Measurements from ENCODE around the gene TCTN1.
A peak's percentile ranks its signal among the peaks of the same experiment; 100 is the strongest.
"Not testable (repeated sequence)": the region's sequence is repeated elsewhere in the genome, so short reads cannot be mapped to it uniquely, and the experiment has no call there.

TCTN1 gene

DNA sequence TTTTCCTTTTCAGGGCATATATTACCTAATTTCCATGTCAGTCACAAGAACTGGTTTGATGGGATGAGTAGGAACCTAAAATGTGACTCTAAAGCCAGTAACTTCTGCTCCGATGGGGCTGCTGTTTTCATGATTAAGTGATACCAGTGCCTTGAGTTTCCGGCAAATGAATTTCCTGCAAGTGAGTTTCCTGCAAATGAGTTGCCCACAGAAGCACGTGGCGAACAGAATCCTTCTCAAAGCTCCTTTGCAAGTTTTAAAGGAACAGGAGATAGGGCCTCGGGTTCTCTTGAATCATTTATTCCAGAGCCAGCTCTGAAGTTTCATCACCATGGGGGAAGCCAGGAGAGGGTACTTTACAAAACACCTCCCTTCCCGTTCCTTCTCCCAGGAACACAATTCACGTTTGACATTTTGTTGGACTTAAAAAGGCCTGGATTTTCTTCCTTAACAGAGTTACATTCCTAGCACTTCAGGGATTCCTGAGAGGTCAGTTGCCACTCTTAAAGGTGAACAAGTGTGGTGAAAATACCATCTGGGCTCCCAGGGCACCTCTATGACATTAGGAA, 28.6 kb upstream of the TCTN1 start:
- Histone ChIP-seq H3K27me3 (replicated peaks; ENCODE audit: control insufficient read depth, insufficient read depth, low read length, poor library complexity, severe bottlenecking) (no peaks in the 10 kb centered on the region), H3K36me3 (ENCODE audit: control insufficient read depth, insufficient read depth, low read length) (no peaks in the 10 kb centered on the region), H3K4me3 (ENCODE audit: insufficient read depth, low read depth, low read length, poor library complexity, severe bottlenecking) (no peak overlapping the region), H3K27ac (ENCODE audit: insufficient read depth, low read length, poor library complexity, severe bottlenecking) (peak overlapping the region; percentile 58), H3K9me3 (ENCODE audit: control insufficient read depth, low read length) (no peaks in the 10 kb centered on the region), H3K4me1 (ENCODE audit: control insufficient read depth, insufficient read depth, low read length, poor library complexity, severe bottlenecking) (peaks cover 40% of the 10 kb centered on the region)
- DNase-seq = no peak

DNA sequence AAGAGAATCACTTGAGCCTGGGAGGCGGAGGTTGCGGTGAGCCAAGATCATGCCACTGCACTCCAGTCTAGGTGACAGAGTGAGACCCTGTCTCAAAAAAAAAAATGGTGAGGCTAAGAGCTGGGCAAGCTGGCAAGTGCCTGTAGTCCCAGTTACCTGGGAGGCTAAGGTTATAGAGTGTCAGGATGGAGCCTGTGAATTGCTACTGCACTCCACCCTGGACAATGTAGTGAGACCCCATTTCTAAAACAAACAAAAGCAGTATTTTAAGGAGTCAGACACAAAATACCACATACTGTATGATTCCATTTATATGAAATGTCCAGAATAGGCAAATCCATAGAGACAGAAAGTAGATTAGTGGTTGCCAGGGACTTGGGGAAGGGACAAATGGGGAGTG, 26.8 kb upstream of the TCTN1 start:
- not testable (repeated sequence) for H3K36me3 ChIP-seq (ENCODE audit: control insufficient read depth, insufficient read depth, low read length); H3K4me3 ChIP-seq (ENCODE audit: insufficient read depth, low read depth, low read length, poor library complexity, severe bottlenecking); H3K27me3 ChIP-seq (replicated peaks; ENCODE audit: control insufficient read depth, insufficient read depth, low read length, poor library complexity, severe bottlenecking); H3K27ac ChIP-seq (ENCODE audit: insufficient read depth, low read length, poor library complexity, severe bottlenecking); DNase-seq; H3K9me3 ChIP-seq (ENCODE audit: control insufficient read depth, low read length)
- H3K4me1 ChIP-seq (ENCODE audit: control insufficient read depth, insufficient read depth, low read length, poor library complexity, severe bottlenecking) = peaks cover 34% of the 10 kb centered on the region

DNA sequence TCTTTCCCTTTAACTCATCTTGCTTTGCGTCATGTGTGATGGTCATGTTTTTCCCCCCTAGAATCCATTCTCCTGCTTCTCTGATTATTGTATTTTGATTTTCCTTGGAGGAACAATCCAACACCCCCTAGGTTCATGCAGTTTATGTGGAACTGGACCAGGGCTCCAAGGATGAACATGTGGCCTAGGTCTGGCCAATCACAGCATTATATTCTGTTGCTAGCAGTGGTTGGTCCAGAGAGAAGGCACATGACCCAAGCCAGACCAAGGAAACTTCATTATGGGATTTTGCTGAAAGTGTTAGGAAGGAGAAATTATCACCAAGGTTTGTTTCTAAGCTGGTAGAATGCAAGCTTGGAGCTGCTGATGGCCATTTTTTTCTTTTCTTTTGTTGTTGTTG, 23.9 kb upstream of the TCTN1 start:
- DNase-seq = no peak
- no peaks in the 10 kb centered on the region for H3K27me3 ChIP-seq (replicated peaks; ENCODE audit: control insufficient read depth, insufficient read depth, low read length, poor library complexity, severe bottlenecking)
- peak overlapping the region; percentile 56 for H3K27ac ChIP-seq (ENCODE audit: insufficient read depth, low read length, poor library complexity, severe bottlenecking)
- H3K36me3 ChIP-seq (ENCODE audit: control insufficient read depth, insufficient read depth, low read length) = no peaks in the 10 kb centered on the region
- no peaks in the 10 kb centered on the region for H3K9me3 ChIP-seq (ENCODE audit: control insufficient read depth, low read length)
- no peak overlapping the region for H3K4me3 ChIP-seq (ENCODE audit: insufficient read depth, low read depth, low read length, poor library complexity, severe bottlenecking)
- H3K4me1 ChIP-seq (ENCODE audit: control insufficient read depth, insufficient read depth, low read length, poor library complexity, severe bottlenecking) = peaks cover 17% of the 10 kb centered on the region

DNA sequence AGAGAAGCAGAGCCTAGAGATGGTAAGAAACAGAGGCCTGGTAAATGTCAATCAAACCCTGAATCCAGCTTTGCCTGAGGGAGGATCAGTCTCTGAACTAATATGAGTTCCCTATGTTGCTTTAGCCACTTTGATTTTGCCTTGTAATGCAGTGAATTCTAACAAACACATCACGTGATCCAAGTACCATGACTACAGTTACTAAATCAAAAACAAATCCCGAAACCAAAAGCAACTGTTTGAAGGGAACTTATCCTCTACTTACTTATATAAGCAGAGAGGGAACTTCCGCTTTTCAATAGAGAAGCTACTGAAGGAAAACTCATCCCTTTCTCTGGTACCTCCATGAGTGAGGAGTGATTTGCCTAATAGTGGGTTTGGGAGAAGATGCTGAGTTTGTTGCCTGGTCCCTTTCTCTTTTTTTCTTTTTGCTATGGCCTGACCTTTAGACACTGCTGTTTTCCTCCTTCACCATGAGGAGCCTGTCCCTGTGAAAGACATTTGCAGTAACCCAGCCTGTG, 23.1 kb upstream of the TCTN1 start:
- H3K4me1 ChIP-seq (ENCODE audit: control insufficient read depth, insufficient read depth, low read length, poor library complexity, severe bottlenecking) = peaks cover 9% of the 10 kb centered on the region
- no peak for DNase-seq

DNA sequence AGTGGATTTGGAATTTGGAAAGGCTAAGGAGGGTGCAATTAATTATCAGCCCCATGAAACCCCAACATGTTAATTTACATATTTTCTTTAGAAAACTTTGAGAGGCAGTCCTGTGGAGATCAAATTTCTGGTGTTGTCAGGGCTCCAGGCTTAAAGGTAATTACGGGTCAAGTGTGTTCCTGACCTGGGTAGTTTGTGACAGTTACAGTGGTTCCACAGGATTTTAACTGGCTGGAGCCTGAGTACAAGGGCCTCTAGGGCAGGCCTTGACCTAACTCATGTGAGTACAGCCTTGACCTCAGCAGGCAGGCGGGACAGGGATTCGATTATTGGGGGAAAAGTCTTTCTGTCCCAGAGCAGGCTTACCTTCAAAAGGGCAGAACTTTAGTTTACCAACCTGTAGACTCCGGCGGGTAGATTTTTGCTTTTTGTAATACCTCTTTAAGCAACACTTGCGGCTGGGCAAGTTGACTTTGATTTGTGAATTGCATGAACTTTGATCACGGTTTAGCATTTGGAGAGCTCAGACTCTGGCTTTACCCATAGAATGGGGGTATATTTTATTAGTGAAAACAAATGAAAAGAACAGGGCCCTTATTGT, 22.4 kb upstream of the TCTN1 start:
- Histone ChIP-seq H3K9me3 (ENCODE audit: control insufficient read depth, low read length) (no peaks in the 10 kb centered on the region), H3K4me3 (ENCODE audit: insufficient read depth, low read depth, low read length, poor library complexity, severe bottlenecking) (no peak overlapping the region), H3K27me3 (replicated peaks; ENCODE audit: control insufficient read depth, insufficient read depth, low read length, poor library complexity, severe bottlenecking) (no peaks in the 10 kb centered on the region), H3K36me3 (ENCODE audit: control insufficient read depth, insufficient read depth, low read length) (no peaks in the 10 kb centered on the region), H3K4me1 (ENCODE audit: control insufficient read depth, insufficient read depth, low read length, poor library complexity, severe bottlenecking) (peaks cover 9% of the 10 kb centered on the region), H3K27ac (ENCODE audit: insufficient read depth, low read length, poor library complexity, severe bottlenecking) (peak overlapping the region; percentile 56)
- no peak for DNase-seq

More for the DNA sequence above, 23.1 kb upstream of the TCTN1 start:
- H3K27me3 ChIP-seq (replicated peaks; ENCODE audit: control insufficient read depth, insufficient read depth, low read length, poor library complexity, severe bottlenecking) = no peaks in the 10 kb centered on the region
- H3K9me3 ChIP-seq (ENCODE audit: control insufficient read depth, low read length) = no peaks in the 10 kb centered on the region
- peak overlapping the region; percentile 56 for H3K27ac ChIP-seq (ENCODE audit: insufficient read depth, low read length, poor library complexity, severe bottlenecking)
- no peaks in the 10 kb centered on the region for H3K36me3 ChIP-seq (ENCODE audit: control insufficient read depth, insufficient read depth, low read length)
- no peak overlapping the region for H3K4me3 ChIP-seq (ENCODE audit: insufficient read depth, low read depth, low read length, poor library complexity, severe bottlenecking)

DNA sequence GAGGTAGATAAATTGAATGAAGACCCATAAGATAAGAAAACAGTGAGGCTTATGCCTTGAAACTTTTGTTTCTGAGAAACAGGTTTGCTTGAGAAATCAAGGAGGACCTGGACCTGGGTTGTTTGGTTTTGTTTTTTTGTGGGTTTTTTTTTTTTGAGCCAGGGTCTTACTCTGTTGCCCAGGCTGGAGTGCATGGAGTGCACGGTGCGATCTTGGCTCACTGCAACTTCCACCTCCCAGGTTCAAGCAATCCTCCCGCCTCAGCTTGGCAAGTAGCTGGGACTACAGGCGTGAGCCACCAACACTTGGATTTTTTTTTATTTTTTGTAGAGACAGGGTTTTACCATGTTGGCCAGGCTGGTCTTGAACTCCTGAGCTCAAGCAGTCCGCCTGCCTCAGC, 21.9 kb upstream of the TCTN1 start:
- no peak for DNase-seq
- no peaks in the 10 kb centered on the region for H3K36me3 ChIP-seq (ENCODE audit: control insufficient read depth, insufficient read depth, low read length)
- H3K4me3 ChIP-seq (ENCODE audit: insufficient read depth, low read depth, low read length, poor library complexity, severe bottlenecking) = no peak overlapping the region
- H3K27me3 ChIP-seq (replicated peaks; ENCODE audit: control insufficient read depth, insufficient read depth, low read length, poor library complexity, severe bottlenecking) = no peaks in the 10 kb centered on the region
- peaks cover 9% of the 10 kb centered on the region for H3K4me1 ChIP-seq (ENCODE audit: control insufficient read depth, insufficient read depth, low read length, poor library complexity, severe bottlenecking)
- H3K9me3 ChIP-seq (ENCODE audit: control insufficient read depth, low read length) = no peaks in the 10 kb centered on the region
- H3K27ac ChIP-seq (ENCODE audit: insufficient read depth, low read length, poor library complexity, severe bottlenecking) = peak overlapping the region; percentile 56

DNA sequence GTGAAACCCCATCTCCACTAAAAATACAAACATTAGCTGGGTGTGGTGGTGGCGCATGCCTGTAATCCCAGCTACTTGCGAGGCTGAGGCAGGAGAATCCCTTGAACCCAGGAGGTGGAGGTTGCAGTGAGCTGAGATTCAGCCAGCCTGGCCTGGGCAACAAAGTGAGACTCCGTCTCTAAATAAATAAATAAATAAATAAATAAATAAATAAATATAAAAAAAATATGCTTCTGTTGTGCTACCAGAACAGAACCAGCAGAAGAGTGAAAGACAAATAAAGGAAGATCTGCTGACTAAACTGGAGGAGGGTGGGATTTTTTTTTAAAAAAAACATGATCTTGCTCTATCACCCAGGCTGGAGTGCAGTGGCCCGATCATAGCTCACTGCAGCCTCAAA, 21.0 kb upstream of the TCTN1 start:
- H3K9me3 ChIP-seq (ENCODE audit: control insufficient read depth, low read length); H3K36me3 ChIP-seq (ENCODE audit: control insufficient read depth, insufficient read depth, low read length); H3K27me3 ChIP-seq (replicated peaks; ENCODE audit: control insufficient read depth, insufficient read depth, low read length, poor library complexity, severe bottlenecking); H3K4me3 ChIP-seq (ENCODE audit: insufficient read depth, low read depth, low read length, poor library complexity, severe bottlenecking); H3K4me1 ChIP-seq (ENCODE audit: control insufficient read depth, insufficient read depth, low read length, poor library complexity, severe bottlenecking); H3K27ac ChIP-seq (ENCODE audit: insufficient read depth, low read length, poor library complexity, severe bottlenecking); DNase-seq: not testable (repeated sequence)

DNA sequence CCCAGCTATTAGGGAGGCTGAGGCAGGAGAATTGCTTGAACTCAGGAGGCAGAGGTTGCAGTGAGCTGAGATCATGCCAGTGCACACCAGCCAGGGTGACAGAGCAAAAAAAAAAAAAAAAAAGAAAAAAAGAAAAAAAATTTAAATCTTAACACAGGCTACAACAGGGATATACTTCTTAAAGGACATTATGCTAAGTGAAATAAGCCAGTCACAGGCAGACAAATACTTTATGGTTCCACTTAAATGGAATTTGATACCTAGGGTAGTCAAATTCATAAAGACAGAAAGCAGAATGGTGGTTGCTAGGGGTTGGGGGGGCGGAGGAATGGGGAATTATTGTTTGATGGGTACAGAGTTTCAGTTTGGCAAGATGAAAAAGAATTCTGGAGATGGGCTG, 16.0 kb upstream of the TCTN1 start:
- Histone ChIP-seq H3K36me3 (ENCODE audit: control insufficient read depth, insufficient read depth, low read length) (no peaks in the 10 kb centered on the region), H3K9me3 (ENCODE audit: control insufficient read depth, low read length) (no peaks in the 10 kb centered on the region), H3K4me3 (ENCODE audit: insufficient read depth, low read depth, low read length, poor library complexity, severe bottlenecking) (no peak overlapping the region), H3K4me1 (ENCODE audit: control insufficient read depth, insufficient read depth, low read length, poor library complexity, severe bottlenecking) (no peaks in the 10 kb centered on the region), H3K27ac (ENCODE audit: insufficient read depth, low read length, poor library complexity, severe bottlenecking) (no peak overlapping the region), H3K27me3 (replicated peaks; ENCODE audit: control insufficient read depth, insufficient read depth, low read length, poor library complexity, severe bottlenecking) (no peaks in the 10 kb centered on the region)
- no peak for DNase-seq

DNA sequence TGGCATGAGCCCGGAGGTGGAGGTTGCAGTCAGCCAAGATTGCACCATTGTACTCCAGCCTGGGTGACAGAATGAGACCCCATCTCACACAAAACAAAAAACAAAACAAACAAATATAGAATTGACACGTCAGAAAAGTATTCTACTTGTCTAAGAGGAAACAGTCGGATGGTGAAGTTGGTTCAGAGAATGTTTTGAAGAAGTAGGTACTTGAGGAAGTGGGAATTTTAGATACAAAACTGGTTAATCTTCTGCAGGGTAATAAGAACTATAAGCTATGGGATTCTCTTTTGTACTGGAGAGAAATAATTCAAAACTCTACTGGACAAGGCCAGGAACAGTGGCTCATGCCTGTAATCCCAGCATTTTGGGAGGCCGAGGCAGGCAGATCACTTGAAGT, 14.6 kb upstream of the TCTN1 start:
- H3K4me3 ChIP-seq (ENCODE audit: insufficient read depth, low read depth, low read length, poor library complexity, severe bottlenecking) = no peak overlapping the region
- H3K9me3 ChIP-seq (ENCODE audit: control insufficient read depth, low read length) = no peaks in the 10 kb centered on the region
- H3K36me3 ChIP-seq (ENCODE audit: control insufficient read depth, insufficient read depth, low read length) = no peaks in the 10 kb centered on the region
- no peaks in the 10 kb centered on the region for H3K27me3 ChIP-seq (replicated peaks; ENCODE audit: control insufficient read depth, insufficient read depth, low read length, poor library complexity, severe bottlenecking)
- DNase-seq = no peak
- H3K27ac ChIP-seq (ENCODE audit: insufficient read depth, low read length, poor library complexity, severe bottlenecking) = no peak overlapping the region
- H3K4me1 ChIP-seq (ENCODE audit: control insufficient read depth, insufficient read depth, low read length, poor library complexity, severe bottlenecking) = no peaks in the 10 kb centered on the region

DNA sequence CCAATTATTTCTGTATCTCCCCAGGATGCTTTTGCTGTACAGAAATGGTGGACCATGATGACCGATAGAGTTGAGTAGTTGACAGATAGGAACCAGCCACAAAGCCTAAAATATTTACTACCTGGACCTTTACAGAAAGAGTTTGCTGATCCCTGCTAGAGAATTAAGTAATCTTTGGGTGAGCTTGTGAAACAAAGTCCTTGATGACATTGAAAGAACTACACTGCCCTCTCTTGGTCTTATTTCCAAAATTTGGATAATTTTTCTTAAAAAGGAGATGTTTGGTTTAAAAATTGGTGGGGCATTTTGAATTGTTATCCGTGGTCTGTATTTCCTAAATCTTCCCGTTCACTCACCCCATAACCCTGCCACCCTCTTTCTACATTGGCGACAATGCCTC, 13.7 kb upstream of the TCTN1 start:
- Histone ChIP-seq H3K36me3 (ENCODE audit: control insufficient read depth, insufficient read depth, low read length) (no peaks in the 10 kb centered on the region), H3K27ac (ENCODE audit: insufficient read depth, low read length, poor library complexity, severe bottlenecking) (no peak overlapping the region), H3K4me1 (ENCODE audit: control insufficient read depth, insufficient read depth, low read length, poor library complexity, severe bottlenecking) (no peaks in the 10 kb centered on the region), H3K9me3 (ENCODE audit: control insufficient read depth, low read length) (no peaks in the 10 kb centered on the region), H3K27me3 (replicated peaks; ENCODE audit: control insufficient read depth, insufficient read depth, low read length, poor library complexity, severe bottlenecking) (no peaks in the 10 kb centered on the region), H3K4me3 (ENCODE audit: insufficient read depth, low read depth, low read length, poor library complexity, severe bottlenecking) (no peak overlapping the region)
- DNase-seq = no peak
